ENCODE results near the gene MAX. TPM values are rescaled to one million over a fixed set of nuclear protein-coding genes. Genes with fewer than 3 reads are reported as not detected.

MAX gene
- total and polyA plus RNA-seq, 2 of the 13 experiments (the other 11 are each of a cell fraction or from before 2014, with no cell fraction given), result 28.5 to 29.3 TPM

DNA sequence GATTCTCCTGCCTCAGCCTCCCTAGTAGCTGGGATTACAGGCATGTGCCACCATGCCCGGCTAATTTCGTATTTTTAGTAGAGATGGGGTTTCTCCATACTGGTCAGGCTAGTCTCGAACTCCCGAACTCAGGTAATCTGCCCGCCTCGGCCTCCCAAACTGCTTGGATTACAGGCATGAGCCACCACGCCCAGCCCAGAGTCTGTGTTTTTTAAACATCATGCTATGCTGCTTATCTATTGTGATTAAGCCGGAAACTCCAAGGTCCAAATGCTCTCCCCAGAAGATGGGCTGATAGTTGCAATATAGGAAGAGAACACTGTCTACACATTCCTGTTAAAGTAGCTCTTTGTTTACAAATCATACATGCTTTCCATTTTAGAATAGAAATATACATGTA is 30.5 kb upstream of the MAX start (continued):
- TF ChIP-seq, protein P1, sequence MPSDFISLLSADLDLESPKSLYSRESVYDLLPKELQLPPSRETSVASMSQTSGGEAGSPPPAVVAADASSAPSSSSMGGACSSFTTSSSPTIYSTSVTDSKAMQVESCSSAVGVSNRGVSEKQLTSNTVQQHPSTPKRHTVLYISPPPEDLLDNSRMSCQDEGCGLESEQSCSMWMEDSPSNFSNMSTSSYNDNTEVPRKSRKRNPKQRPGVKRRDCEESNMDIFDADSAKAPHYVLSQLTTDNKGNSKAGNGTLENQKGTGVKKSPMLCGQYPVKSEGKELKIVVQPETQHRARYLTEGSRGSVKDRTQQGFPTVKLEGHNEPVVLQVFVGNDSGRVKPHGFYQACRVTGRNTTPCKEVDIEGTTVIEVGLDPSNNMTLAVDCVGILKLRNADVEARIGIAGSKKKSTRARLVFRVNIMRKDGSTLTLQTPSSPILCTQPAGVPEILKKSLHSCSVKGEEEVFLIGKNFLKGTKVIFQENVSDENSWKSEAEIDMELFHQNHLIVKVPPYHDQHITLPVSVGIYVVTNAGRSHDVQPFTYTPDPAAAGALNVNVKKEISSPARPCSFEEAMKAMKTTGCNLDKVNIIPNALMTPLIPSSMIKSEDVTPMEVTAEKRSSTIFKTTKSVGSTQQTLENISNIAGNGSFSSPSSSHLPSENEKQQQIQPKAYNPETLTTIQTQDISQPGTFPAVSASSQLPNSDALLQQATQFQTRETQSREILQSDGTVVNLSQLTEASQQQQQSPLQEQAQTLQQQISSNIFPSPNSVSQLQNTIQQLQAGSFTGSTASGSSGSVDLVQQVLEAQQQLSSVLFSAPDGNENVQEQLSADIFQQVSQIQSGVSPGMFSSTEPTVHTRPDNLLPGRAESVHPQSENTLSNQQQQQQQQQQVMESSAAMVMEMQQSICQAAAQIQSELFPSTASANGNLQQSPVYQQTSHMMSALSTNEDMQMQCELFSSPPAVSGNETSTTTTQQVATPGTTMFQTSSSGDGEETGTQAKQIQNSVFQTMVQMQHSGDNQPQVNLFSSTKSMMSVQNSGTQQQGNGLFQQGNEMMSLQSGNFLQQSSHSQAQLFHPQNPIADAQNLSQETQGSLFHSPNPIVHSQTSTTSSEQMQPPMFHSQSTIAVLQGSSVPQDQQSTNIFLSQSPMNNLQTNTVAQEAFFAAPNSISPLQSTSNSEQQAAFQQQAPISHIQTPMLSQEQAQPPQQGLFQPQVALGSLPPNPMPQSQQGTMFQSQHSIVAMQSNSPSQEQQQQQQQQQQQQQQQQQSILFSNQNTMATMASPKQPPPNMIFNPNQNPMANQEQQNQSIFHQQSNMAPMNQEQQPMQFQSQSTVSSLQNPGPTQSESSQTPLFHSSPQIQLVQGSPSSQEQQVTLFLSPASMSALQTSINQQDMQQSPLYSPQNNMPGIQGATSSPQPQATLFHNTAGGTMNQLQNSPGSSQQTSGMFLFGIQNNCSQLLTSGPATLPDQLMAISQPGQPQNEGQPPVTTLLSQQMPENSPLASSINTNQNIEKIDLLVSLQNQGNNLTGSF (CRISPR knock-in tag; IDR thresholded peaks at IDR 0.05), result no peak
- TF ChIP-seq SPEN (CRISPR knock-in tag; IDR thresholded peaks at IDR 0.05; ENCODE audit: low read depth) (no peak), ZNF792 (CRISPR knock-in tag; IDR thresholded peaks at IDR 0.05) (no peak), ZNF136 (CRISPR knock-in tag; IDR thresholded peaks at IDR 0.05; ENCODE audit: low read depth) (no peak), RAD51 (IDR thresholded peaks at IDR 0.05; ENCODE audit: borderline replicate concordance) (no peak), ZNF737 (CRISPR knock-in tag; IDR thresholded peaks at IDR 0.05; ENCODE audit: borderline replicate concordance) (no peak), ARNT (IDR thresholded peaks at IDR 0.05) (no peak), ZNF746 (CRISPR knock-in tag; IDR thresholded peaks at IDR 0.05) (no peak), SAP130 (CRISPR knock-in tag; IDR thresholded peaks at IDR 0.05; ENCODE audit: low read depth) (peak; percentile 41), GTF3A (CRISPR knock-in tag; conservative IDR thresholded peaks at IDR 0.05) (no peak), ZNF501 (CRISPR knock-in tag; IDR thresholded peaks at IDR 0.05) (0 out of 2 replicates have a peak, but pooled peaks have one; percentile 35), NONO (IDR thresholded peaks at IDR 0.05) (no peak), NONO (CRISPR knock-in tag; conservative IDR thresholded peaks at IDR 0.05) (no peak), PCBP2 (optimal IDR thresholded peaks at IDR 0.05; ENCODE audit: low read depth, low read length, poor library complexity, severe bottlenecking) (no peak), SOX13 (IDR thresholded peaks at IDR 0.05) (no peak), SOX13 (CRISPR knock-in tag; conservative IDR thresholded peaks at IDR 0.05 in 1 of 2, IDR thresholded peaks at IDR 0.05 in 1 of 2) (peak in 1 of 2 experiments; percentile 49; a peak in 1 of 4 replicates), FOXK1 (CRISPR knock-in tag; IDR thresholded peaks at IDR 0.05; ENCODE audit: borderline replicate concordance, low read depth) (peak; percentile 43; the same call in 1 of the 2 replicates), MATR3 (CRISPR knock-in tag; IDR thresholded peaks at IDR 0.05) (no peak), HDAC1 (CRISPR knock-in tag; IDR thresholded peaks at IDR 0.05) (0 out of 2 replicates have a peak, but pooled peaks have one; percentile 21), THAP11 (CRISPR knock-in tag; IDR thresholded peaks at IDR 0.05) (no peak), MED1 (CRISPR knock-in tag; IDR thresholded peaks at IDR 0.05) (peak; percentile 41; the same call in 1 of the 2 replicates)
- TF ChIP-seq, protein P2, sequence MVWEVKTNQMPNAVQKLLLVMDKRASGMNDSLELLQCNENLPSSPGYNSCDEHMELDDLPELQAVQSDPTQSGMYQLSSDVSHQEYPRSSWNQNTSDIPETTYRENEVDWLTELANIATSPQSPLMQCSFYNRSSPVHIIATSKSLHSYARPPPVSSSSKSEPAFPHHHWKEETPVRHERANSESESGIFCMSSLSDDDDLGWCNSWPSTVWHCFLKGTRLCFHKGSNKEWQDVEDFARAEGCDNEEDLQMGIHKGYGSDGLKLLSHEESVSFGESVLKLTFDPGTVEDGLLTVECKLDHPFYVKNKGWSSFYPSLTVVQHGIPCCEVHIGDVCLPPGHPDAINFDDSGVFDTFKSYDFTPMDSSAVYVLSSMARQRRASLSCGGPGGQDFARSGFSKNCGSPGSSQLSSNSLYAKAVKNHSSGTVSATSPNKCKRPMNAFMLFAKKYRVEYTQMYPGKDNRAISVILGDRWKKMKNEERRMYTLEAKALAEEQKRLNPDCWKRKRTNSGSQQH (CRISPR knock-in tag; IDR thresholded peaks at IDR 0.05; ENCODE audit: low read depth), result no peak
- TF ChIP-seq, protein P3, sequence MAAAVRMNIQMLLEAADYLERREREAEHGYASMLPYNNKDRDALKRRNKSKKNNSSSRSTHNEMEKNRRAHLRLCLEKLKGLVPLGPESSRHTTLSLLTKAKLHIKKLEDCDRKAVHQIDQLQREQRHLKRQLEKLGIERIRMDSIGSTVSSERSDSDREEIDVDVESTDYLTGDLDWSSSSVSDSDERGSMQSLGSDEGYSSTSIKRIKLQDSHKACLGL (CRISPR knock-in tag; IDR thresholded peaks at IDR 0.05), result no peak
- TF ChIP-seq, protein P4, sequence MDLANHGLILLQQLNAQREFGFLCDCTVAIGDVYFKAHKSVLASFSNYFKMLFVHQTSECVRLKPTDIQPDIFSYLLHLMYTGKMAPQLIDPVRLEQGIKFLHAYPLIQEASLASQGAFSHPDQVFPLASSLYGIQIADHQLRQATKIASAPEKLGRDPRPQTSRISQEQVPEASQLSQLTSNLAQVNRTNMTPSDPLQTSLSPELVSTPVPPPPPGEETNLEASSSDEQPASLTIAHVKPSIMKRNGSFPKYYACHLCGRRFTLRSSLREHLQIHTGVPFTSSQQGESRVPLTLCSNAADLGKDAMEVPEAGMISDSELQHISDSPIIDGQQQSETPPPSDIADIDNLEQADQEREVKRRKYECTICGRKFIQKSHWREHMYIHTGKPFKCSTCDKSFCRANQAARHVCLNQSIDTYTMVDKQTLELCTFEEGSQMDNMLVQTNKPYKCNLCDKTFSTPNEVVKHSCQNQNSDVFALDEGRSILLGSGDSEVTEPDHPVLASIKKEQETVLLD (CRISPR knock-in tag; IDR thresholded peaks at IDR 0.05; ENCODE audit: low read depth), result no peak

Measured in HepG2 (cell line).